HUES48 (cell line): ENCODE data around the gene ZEB1.

ENCODE experiments used
- H3K27ac ChIP-seq: one replicate; pipeline ENCODE4 v1.7.0; 2013; ENCODE audit warnings: low read depth, low read length, inconsistent platforms
- H3K27me3 ChIP-seq: 2 replicates; pipeline ENCODE4 v1.6.1; 2013; ENCODE audit warnings: mild to moderate bottlenecking, low read length; ENCODE audit not compliant: control insufficient read depth, insufficient read depth
- H3K36me3 ChIP-seq: 2 replicates; pipeline ENCODE4 v1.6.1; 2013; ENCODE audit warnings: low read length; ENCODE audit not compliant: control insufficient read depth, insufficient read depth
- H3K4me1 ChIP-seq: 2 replicates; pipeline ENCODE4 v1.6.1; 2013; ENCODE audit warnings: mild to moderate bottlenecking, low read length; ENCODE audit not compliant: control insufficient read depth, insufficient read depth
- H3K4me3 ChIP-seq: 2 replicates; pipeline ENCODE4 v1.5.1; 2013; ENCODE audit warnings: mild to moderate bottlenecking, low read depth, low read length
- H3K9ac ChIP-seq: 2 replicates; pipeline ENCODE4 v1.6.1; 2013; ENCODE audit warnings: mild to moderate bottlenecking, low read depth, low read length, moderate library complexity
- H3K9me3 ChIP-seq: 2 replicates; pipeline ENCODE4 v1.6.1; 2013; ENCODE audit warnings: low read length; ENCODE audit not compliant: control insufficient read depth, insufficient read depth

The ZEB1 gene

GRCh38 chr10:31507427-31507826 lies 188.4 kb downstream of the ZEB1 start:
- Histone ChIP-seq H3K4me1 (no peaks in the 10 kb centered on the region), H3K9ac (no peak overlapping the region), H3K4me3 (no peak overlapping the region), H3K9me3 (peaks cover 21% of the 10 kb centered on the region), H3K27me3 (no peaks in the 10 kb centered on the region), H3K27ac (no peak overlapping the region), H3K36me3 (no peaks in the 10 kb centered on the region)

- no peak overlapping the region for H3K9ac ChIP-seq
- peaks cover 21% of the 10 kb centered on the region for H3K9me3 ChIP-seq
- no peak overlapping the region for H3K27ac ChIP-seq
- H3K4me3 ChIP-seq, result no peak overlapping the region
- H3K27me3 ChIP-seq, result no peaks in the 10 kb centered on the region
- H3K4me1 ChIP-seq, result no peaks in the 10 kb centered on the region
- no peaks in the 10 kb centered on the region for H3K36me3 ChIP-seq
Measured at GRCh38 chr10:31508234-31508633, 189.2 kb downstream of the ZEB1 start.

- Histone ChIP-seq H3K36me3 (no peaks in the 10 kb centered on the region), H3K9me3 (peaks cover 21% of the 10 kb centered on the region), H3K27ac (no peak overlapping the region), H3K9ac (no peak overlapping the region), H3K27me3 (no peaks in the 10 kb centered on the region), H3K4me3 (no peak overlapping the region), H3K4me1 (no peaks in the 10 kb centered on the region)
Measured at GRCh38 chr10:31508882-31509281, 189.9 kb downstream of the ZEB1 start.

GRCh38 chr10:31509989-31510388 lies 191.0 kb downstream of the ZEB1 start:
- H3K9me3 ChIP-seq, result peaks cover 21% of the 10 kb centered on the region
- no peak overlapping the region for H3K27ac ChIP-seq
- H3K4me1 ChIP-seq, result no peaks in the 10 kb centered on the region
- H3K4me3 ChIP-seq, result no peak overlapping the region
- H3K27me3 ChIP-seq, result no peaks in the 10 kb centered on the region
- no peaks in the 10 kb centered on the region for H3K36me3 ChIP-seq
- H3K9ac ChIP-seq, result no peak overlapping the region

GRCh38 chr10:31515116-31515515 lies 196.1 kb downstream of the ZEB1 start:
- Histone ChIP-seq H3K4me3 (no peak overlapping the region), H3K9ac (no peak overlapping the region), H3K27me3 (no peaks in the 10 kb centered on the region), H3K27ac (no peak overlapping the region), H3K36me3 (no peaks in the 10 kb centered on the region), H3K4me1 (no peaks in the 10 kb centered on the region), H3K9me3 (no peaks in the 10 kb centered on the region)

- Histone ChIP-seq H3K9me3 (no peaks in the 10 kb centered on the region), H3K27me3 (no peaks in the 10 kb centered on the region), H3K36me3 (no peaks in the 10 kb centered on the region), H3K9ac (no peak overlapping the region), H3K4me3 (no peak overlapping the region), H3K4me1 (no peaks in the 10 kb centered on the region), H3K27ac (no peak overlapping the region)
Measured at GRCh38 chr10:31515819-31516402, 196.9 kb downstream of the ZEB1 start.

GRCh38 chr10:31520986-31521831 lies 202.2 kb downstream of the ZEB1 start:
- H3K36me3 ChIP-seq, result no peaks in the 10 kb centered on the region
- no peaks in the 10 kb centered on the region for H3K27me3 ChIP-seq
- H3K4me1 ChIP-seq, result no peaks in the 10 kb centered on the region
- H3K9ac ChIP-seq, result no peak overlapping the region
- H3K4me3 ChIP-seq, result no peak overlapping the region
- H3K9me3 ChIP-seq, result no peaks in the 10 kb centered on the region
- H3K27ac ChIP-seq, result no peak overlapping the region

- H3K4me1 ChIP-seq, result no peaks in the 10 kb centered on the region
- no peaks in the 10 kb centered on the region for H3K36me3 ChIP-seq
- no peak overlapping the region for H3K9ac ChIP-seq
- no peak overlapping the region for H3K27ac ChIP-seq
- no peaks in the 10 kb centered on the region for H3K9me3 ChIP-seq
- no peaks in the 10 kb centered on the region for H3K27me3 ChIP-seq
- no peak overlapping the region for H3K4me3 ChIP-seq
Measured at GRCh38 chr10:31522820-31523219, 203.8 kb downstream of the ZEB1 start.

GRCh38 chr10:31524460-31524859 lies 205.4 kb downstream of the ZEB1 start:
- no peak overlapping the region for H3K27ac ChIP-seq
- H3K9ac ChIP-seq, result no peak overlapping the region
- no peaks in the 10 kb centered on the region for H3K27me3 ChIP-seq
- no peaks in the 10 kb centered on the region for H3K36me3 ChIP-seq
- no peaks in the 10 kb centered on the region for H3K9me3 ChIP-seq
- H3K4me3 ChIP-seq, result no peak overlapping the region
- H3K4me1 ChIP-seq, result no peaks in the 10 kb centered on the region

GRCh38 chr10:31526178-31526577 lies 207.2 kb downstream of the ZEB1 start:
- Histone ChIP-seq H3K27ac (no peak overlapping the region), H3K36me3 (no peaks in the 10 kb centered on the region), H3K4me1 (no peaks in the 10 kb centered on the region), H3K9ac (no peak overlapping the region), H3K4me3 (no peak overlapping the region), H3K9me3 (no peaks in the 10 kb centered on the region), H3K27me3 (no peaks in the 10 kb centered on the region)

- Histone ChIP-seq H3K9ac (no peak overlapping the region), H3K4me3 (no peak overlapping the region), H3K4me1 (no peaks in the 10 kb centered on the region), H3K27ac (no peak overlapping the region), H3K9me3 (no peaks in the 10 kb centered on the region), H3K36me3 (no peaks in the 10 kb centered on the region), H3K27me3 (no peaks in the 10 kb centered on the region)
Measured at GRCh38 chr10:31526681-31527080, 207.7 kb downstream of the ZEB1 start.
